Measurements from ENCODE around the gene MTHFD2L.
"Not testable (repeated sequence)": the region's sequence is repeated elsewhere in the genome, so short reads cannot be mapped to it uniquely, and the experiment has no call there.

The MTHFD2L gene

GRCh38 chr4:74121643-74122579, 36.0 kb upstream of the MTHFD2L start:
- H3K27ac Mint-ChIP-seq = no peak overlapping the region

GRCh38 chr4:74123065-74123728, 34.7 kb upstream of the MTHFD2L start:
- peaks cover 6% of the 10 kb centered on the region for H3K9me3 Mint-ChIP-seq
- no peak for DNase-seq
- no peaks in the 10 kb centered on the region for H3K4me1 Mint-ChIP-seq (ENCODE audit: low read depth)
- no peak overlapping the region for H3K27ac Mint-ChIP-seq
- no peaks in the 10 kb centered on the region for H3K36me3 Mint-ChIP-seq (ENCODE audit: low read depth)
- H3K27me3 Mint-ChIP-seq = peaks cover 2% of the 10 kb centered on the region
- no peak overlapping the region for H3K4me3 Mint-ChIP-seq

More at GRCh38 chr4:74121643-74122579, 36.0 kb upstream of the MTHFD2L start:
- Mint-ChIP-seq H3K9me3 (peaks cover 6% of the 10 kb centered on the region), H3K4me3 (no peak overlapping the region), H3K36me3 (ENCODE audit: low read depth) (no peaks in the 10 kb centered on the region), H3K4me1 (ENCODE audit: low read depth) (no peaks in the 10 kb centered on the region), H3K27me3 (no peaks in the 10 kb centered on the region)
- no peak for DNase-seq

GRCh38 chr4:74125029-74125428, 32.9 kb upstream of the MTHFD2L start:
- Mint-ChIP-seq H3K4me3 (no peak overlapping the region), H3K4me1 (ENCODE audit: low read depth) (no peaks in the 10 kb centered on the region), H3K9me3 (peaks cover 9% of the 10 kb centered on the region), H3K27ac (no peak overlapping the region), H3K36me3 (ENCODE audit: low read depth) (no peaks in the 10 kb centered on the region), H3K27me3 (peaks cover 10% of the 10 kb centered on the region)
- DNase-seq = no peak

GRCh38 chr4:74127745-74128144, 30.2 kb upstream of the MTHFD2L start:
- no peaks in the 10 kb centered on the region for H3K4me1 Mint-ChIP-seq (ENCODE audit: low read depth)
- no peak for DNase-seq
- peaks cover 5% of the 10 kb centered on the region for H3K9me3 Mint-ChIP-seq
- H3K27me3 Mint-ChIP-seq = peaks cover 10% of the 10 kb centered on the region
- H3K27ac Mint-ChIP-seq = no peak overlapping the region
- no peaks in the 10 kb centered on the region for H3K36me3 Mint-ChIP-seq (ENCODE audit: low read depth)
- no peak overlapping the region for H3K4me3 Mint-ChIP-seq

- H3K27me3 Mint-ChIP-seq; H3K36me3 Mint-ChIP-seq (ENCODE audit: low read depth); H3K9me3 Mint-ChIP-seq; H3K27ac Mint-ChIP-seq; H3K4me1 Mint-ChIP-seq (ENCODE audit: low read depth); DNase-seq; H3K4me3 Mint-ChIP-seq: not testable (repeated sequence)
Measured at GRCh38 chr4:74130843-74131242, 27.1 kb upstream of the MTHFD2L start.

- H3K27ac Mint-ChIP-seq; H3K4me1 Mint-ChIP-seq (ENCODE audit: low read depth); H3K9me3 Mint-ChIP-seq; H3K4me3 Mint-ChIP-seq; DNase-seq; H3K27me3 Mint-ChIP-seq; H3K36me3 Mint-ChIP-seq (ENCODE audit: low read depth): not testable (repeated sequence)
Measured at GRCh38 chr4:74132188-74132587, 25.7 kb upstream of the MTHFD2L start.

- peaks cover 10% of the 10 kb centered on the region for H3K27me3 Mint-ChIP-seq
- no peaks in the 10 kb centered on the region for H3K36me3 Mint-ChIP-seq (ENCODE audit: low read depth)
- no peaks in the 10 kb centered on the region for H3K4me1 Mint-ChIP-seq (ENCODE audit: low read depth)
- H3K4me3 Mint-ChIP-seq = no peak overlapping the region
- no peak overlapping the region for H3K27ac Mint-ChIP-seq
- DNase-seq = no peak
- H3K9me3 Mint-ChIP-seq = peaks cover 7% of the 10 kb centered on the region
Measured at GRCh38 chr4:74132944-74133343, 25.0 kb upstream of the MTHFD2L start.

GRCh38 chr4:74133786-74134499, 24.0 kb upstream of the MTHFD2L start:
- H3K36me3 Mint-ChIP-seq (ENCODE audit: low read depth) = no peaks in the 10 kb centered on the region
- H3K27me3 Mint-ChIP-seq = peaks cover 10% of the 10 kb centered on the region
- peaks cover 7% of the 10 kb centered on the region for H3K9me3 Mint-ChIP-seq
- H3K27ac Mint-ChIP-seq = no peak overlapping the region
- no peaks in the 10 kb centered on the region for H3K4me1 Mint-ChIP-seq (ENCODE audit: low read depth)
- no peak overlapping the region for H3K4me3 Mint-ChIP-seq
- DNase-seq = peak; percentile 47

GRCh38 chr4:74134500-74134852, 23.4 kb upstream of the MTHFD2L start:
- Mint-ChIP-seq H3K9me3 (peaks cover 4% of the 10 kb centered on the region), H3K4me1 (ENCODE audit: low read depth) (no peaks in the 10 kb centered on the region), H3K4me3 (no peak overlapping the region), H3K36me3 (ENCODE audit: low read depth) (no peaks in the 10 kb centered on the region), H3K27ac (no peak overlapping the region), H3K27me3 (peaks cover 9% of the 10 kb centered on the region)
- DNase-seq = no peak

GRCh38 chr4:74146581-74147129, 11.3 kb upstream of the MTHFD2L start:
- Mint-ChIP-seq H3K9me3 (peaks cover 9% of the 10 kb centered on the region), H3K36me3 (ENCODE audit: low read depth) (no peaks in the 10 kb centered on the region), H3K4me1 (ENCODE audit: low read depth) (no peaks in the 10 kb centered on the region), H3K27ac (no peak overlapping the region), H3K4me3 (no peak overlapping the region), H3K27me3 (peaks cover 45% of the 10 kb centered on the region)
- no peak for DNase-seq

GRCh38 chr4:74148205-74148604, 9.7 kb upstream of the MTHFD2L start:
- Mint-ChIP-seq H3K36me3 (ENCODE audit: low read depth) (no peaks in the 10 kb centered on the region), H3K4me1 (ENCODE audit: low read depth) (no peaks in the 10 kb centered on the region), H3K27me3 (peaks cover 43% of the 10 kb centered on the region), H3K4me3 (no peak overlapping the region), H3K9me3 (peaks cover 9% of the 10 kb centered on the region), H3K27ac (no peak overlapping the region)
- no peak for DNase-seq

GRCh38 chr4:74152836-74153235, 5.1 kb upstream of the MTHFD2L start:
- DNase-seq = no peak
- Mint-ChIP-seq H3K27ac (no peak overlapping the region), H3K36me3 (ENCODE audit: low read depth) (no peaks in the 10 kb centered on the region), H3K9me3 (no peaks in the 10 kb centered on the region), H3K4me3 (no peak overlapping the region), H3K4me1 (ENCODE audit: low read depth) (peaks cover 10% of the 10 kb centered on the region), H3K27me3 (peaks cover 15% of the 10 kb centered on the region)

GRCh38 chr4:74156521-74156920, 1.4 kb upstream of the MTHFD2L start:
- Mint-ChIP-seq H3K27ac (no peak overlapping the region), H3K4me3 (peak overlapping the region; percentile 92), H3K4me1 (ENCODE audit: low read depth) (peaks cover 28% of the 10 kb centered on the region), H3K9me3 (no peaks in the 10 kb centered on the region), H3K36me3 (ENCODE audit: low read depth) (peaks cover 31% of the 10 kb centered on the region), H3K27me3 (peaks cover 3% of the 10 kb centered on the region)
- no peak for DNase-seq

- peaks cover 30% of the 10 kb centered on the region for H3K4me1 Mint-ChIP-seq (ENCODE audit: low read depth)
- H3K27ac Mint-ChIP-seq = peak overlapping the region; percentile 81
- H3K9me3 Mint-ChIP-seq = no peaks in the 10 kb centered on the region
- H3K4me3 Mint-ChIP-seq = peak overlapping the region; percentile 92
- H3K36me3 Mint-ChIP-seq (ENCODE audit: low read depth) = peaks cover 37% of the 10 kb centered on the region
- peaks cover 3% of the 10 kb centered on the region for H3K27me3 Mint-ChIP-seq
- DNase-seq = no peak
Measured at GRCh38 chr4:74157154-74157553, 764 bp upstream of the MTHFD2L start.
